GM19025 (cell line): ENCODE data around the gene UBE2J2.
"Not testable (repeated sequence)": the region's sequence is repeated elsewhere in the genome, so short reads cannot be mapped to it uniquely, and the experiment has no call there.

Experiments
- ATAC-seq: cut with Tn5 transposase; IDR thresholded peaks from one replicate; pipeline ENCODE4 v1.9.1; 2021; ENCODE audit warnings: mild to moderate bottlenecking, low read depth, moderate library complexity; ENCODE audit not compliant: unreplicated experiment

UBE2J2 gene

GRCh38 chr1:1259540-1259939 is 14.1 kb downstream of the UBE2J2 start:
- no peak for ATAC-seq

GRCh38 chr1:1259119-1259488 is 14.6 kb downstream of the UBE2J2 start:
- ATAC-seq = no peak

- no peak for ATAC-seq
Observed at GRCh38 chr1:1256956-1257871, 16.4 kb downstream of the UBE2J2 start.

- no peak for ATAC-seq
Observed at GRCh38 chr1:1255611-1256010, 18.0 kb downstream of the UBE2J2 start.

GRCh38 chr1:1255078-1255477 is 18.6 kb downstream of the UBE2J2 start:
- no peak for ATAC-seq

- no peak for ATAC-seq
Observed at GRCh38 chr1:1254667-1254998, 19.0 kb downstream of the UBE2J2 start.

- no peak for ATAC-seq
Observed at GRCh38 chr1:1253972-1254666, 19.5 kb downstream of the UBE2J2 start.

- no peak for ATAC-seq
Observed at GRCh38 chr1:1253314-1253713, 20.3 kb downstream of the UBE2J2 start.

GRCh38 chr1:1250786-1251284 is 22.8 kb downstream of the UBE2J2 start:
- ATAC-seq = no peak

GRCh38 chr1:1248009-1248913 is 25.4 kb downstream of the UBE2J2 start:
- ATAC-seq = not testable (repeated sequence)

GRCh38 chr1:1247341-1247913 is 26.2 kb downstream of the UBE2J2 start:
- ATAC-seq = no peak

GRCh38 chr1:1246577-1247340 is 26.9 kb downstream of the UBE2J2 start, which contains the start of gene C1QTNF12:
TSS of gene C1QTNF12 (minus strand) at chr1:1246722. CDS start at chr1:1246690, 32 bp downstream.
- ATAC-seq = no peak

- no peak for ATAC-seq
Observed at GRCh38 chr1:1245817-1246576, 27.7 kb downstream of the UBE2J2 start.

- ATAC-seq = no peak
Observed at GRCh38 chr1:1245178-1245816, 28.4 kb downstream of the UBE2J2 start.

GRCh38 chr1:1244192-1244811 is 29.4 kb downstream of the UBE2J2 start:
- ATAC-seq = no peak

- ATAC-seq = no peak
Observed at GRCh38 chr1:1243807-1244191, 29.9 kb downstream of the UBE2J2 start.

GRCh38 chr1:1243266-1243660 is 30.4 kb downstream of the UBE2J2 start:
- ATAC-seq = no peak
